UCSD-AML1 (cell line): ENCODE results near the gene RAG1.

Experiments
- DNase-seq: peaks from one replicate; lab custom pipeline; 2025; ENCODE audit not compliant: unreplicated experiment; lab: John Stamatoyannopoulos, UW

Gene RAG1

GRCh38 chr11:36627006-36627405 lies 59.2 kb downstream of the RAG1 start:
- no peak for DNase-seq

DNA sequence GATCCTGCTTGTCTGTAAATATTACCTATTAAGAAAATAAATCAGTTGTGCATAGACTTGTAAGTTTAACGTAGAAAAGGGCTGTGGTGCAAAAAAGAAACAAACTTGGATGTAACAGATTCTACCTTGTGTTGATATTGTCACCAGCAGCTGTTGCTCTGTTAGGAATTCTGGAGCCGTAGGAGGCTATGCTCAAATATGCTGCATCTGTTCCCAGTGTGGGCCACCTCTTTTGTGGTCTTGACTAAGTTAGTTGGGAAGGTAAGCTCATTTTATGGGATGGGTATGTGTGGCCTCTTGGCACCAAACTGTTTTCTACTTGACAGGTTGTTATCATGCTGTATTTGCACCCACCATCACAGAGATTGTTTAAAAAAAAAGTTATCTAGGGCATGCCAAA lies 59.7 kb downstream of the RAG1 start:
- no peak for DNase-seq

GRCh38 chr11:36628141-36628540 lies 60.3 kb downstream of the RAG1 start:
- DNase-seq, result no peak

DNA sequence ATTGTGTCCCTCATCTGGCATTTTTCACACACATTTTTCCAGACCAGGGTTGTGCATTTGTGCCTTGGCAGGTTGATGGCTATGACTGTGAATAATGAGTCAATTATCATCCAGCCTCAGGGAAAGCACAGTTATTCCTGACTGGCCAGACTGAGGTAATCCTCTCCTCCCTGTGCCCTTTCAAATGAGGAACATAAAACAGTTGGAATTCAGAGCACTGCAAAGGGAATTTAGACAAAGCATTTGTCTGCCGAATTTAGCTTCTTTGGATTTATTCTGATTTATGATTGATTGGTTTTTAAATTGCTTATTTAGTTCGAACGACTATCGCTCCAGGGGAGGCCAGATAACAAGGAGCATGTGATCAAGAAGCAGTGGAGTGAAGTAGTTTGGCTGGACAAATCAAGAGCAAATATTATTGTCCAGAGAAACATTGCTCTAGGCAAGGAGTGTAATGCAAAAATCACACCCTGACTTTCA lies 61.0 kb downstream of the RAG1 start:
- DNase-seq, result no peak
